OCI-LY7 (cell line): ENCODE results near the gene GRIN3B.

ENCODE experiments used
- CTCF ChIP-seq: fragments of 200-600 bp; sonication (generic); conservative IDR thresholded peaks from 2 replicates; pipeline ENCODE4 v1.5.1; 2014; ENCODE audit warnings: mild to moderate bottlenecking, antibody characterized with exemption, low read length, moderate library complexity, mixed read lengths
- EZH2phosphoT487 ChIP-seq: fragments of 200-600 bp; sonication (generic); IDR thresholded peaks from 2 replicates; pipeline ENCODE4 v1.6.1; 2018; ENCODE audit warnings: low read depth, borderline replicate concordance, mild to moderate bottlenecking, mixed run types, antibody characterized with exemption, low read length, moderate library complexity, mixed read lengths

- TF ChIP-seq CTCF, result no peak
- TF ChIP-seq EZH2phosphoT487, result no peak
Observed at GRCh38 chr19:955803-956765, 44.1 kb upstream of the GRIN3B start.
